Pancreas (tissue), 10 donors: ENCODE data around the gene HEMK1. TPM values are rescaled to one million over a fixed set of nuclear protein-coding genes. Genes with fewer than 3 reads are reported as not detected.

ENCODE experiments used
- ATAC-seq, 4 donors: fragments of 200-7000 bp; cut with Tn5 transposase; one replicate each; pipeline versions ENCODE4 v1.8.0 to v1.9.1; 2020; ENCODE audit warnings: mild to moderate bottlenecking in 4 of 4, moderate library complexity in 4 of 4
- DNase-seq, 6 donors: peaks; one replicate each; pipeline ENCODE4 v3.0.0-alpha.2; 2020
- FAIRE-seq: peaks from 2 replicates; lab custom pipeline; 2012; peaks lifted over from hg19 to GRCh38; lab: Jason Lieb, UNC
- H3K27ac ChIP-seq, 4 donors: fragments of 200-600 bp; sonication (generic); 1 replicate in 3 of 4; 2 replicates in 1 of 4; pipeline versions ENCODE4 v1.5.0 to v1.8.0; 2020
- H3K27me3 ChIP-seq, 4 donors: fragments of 200-600 bp; one replicate each; pipeline ENCODE4 v1.8.0; 2021
- H3K36me3 ChIP-seq, 3 donors: fragments of 200-600 bp; sonication (generic) in 1 of 3; one replicate each; pipeline versions ENCODE4 v1.5.0 to v1.8.0; 2020 to 2021
- H3K4me1 ChIP-seq, 3 donors: fragments of 200-600 bp; one replicate each; pipeline ENCODE4 v1.8.0; 2021
- H3K4me3 ChIP-seq, 4 donors: fragments of 200-600 bp; sonication (generic) in 2 of 4; one replicate each; pipeline versions ENCODE4 v1.5.0 to v1.8.0; 2020 to 2021
- H3K9me3 ChIP-seq, 4 donors: fragments of 200-600 bp; one replicate each; pipeline ENCODE4 v1.8.0; 2021
- WGBS, 2 donors: extraction: QIAGEN DNeasy Blood & Tissue Kit; methylation state at CpG; one replicate each; pipeline ENCODE4 v1.1.7; 2013; 5-methylcytosine and 5-hydroxymethylcytosine counted together
- intact Hi-C, 3 donors: fragments of 100-400 bp; cut with DNase I; formaldehyde crosslinking; loops; one replicate each; pipeline versions ENCODE4 v1.11.1 to v1.14.2; 2022
- polyA plus RNA-seq, 2 donors: library from polyadenylated mRNA; stranded (reverse); fragments of 200-250 nt; gene quantifications; one replicate each; pipeline ENCODE4 v1.2.3, GENCODE V29; 2013
- total RNA-seq, 6 donors: library from RNA; stranded (reverse); fragmentation: NEBNext Ultra II Directional in 4 of 6; extraction: Animal tissue kit (Norgen Biotek cat#: 25700) in 4 of 6; gene quantifications; one replicate each; pipeline versions ENCODE4 v1.2.1 to v1.2.4, GENCODE V29; 2021 to 2023
- TF ChIP-seq, protein P1 (sequence below), 4 donors: fragments of 200-600 bp; sonication (generic) in 3 of 4; IDR thresholded peaks; one replicate each; pipeline versions ENCODE4 v1.5.0 to v1.8.0; 2021; ENCODE audit warnings: antibody characterized with exemption in 4 of 4
- donor health status: healthy with polysubstance abuse.
- donor health status: DM: no; HTN: no; CAD: no; lungs with moderate emphysema.
- donor health status: DM: no; HTN: no; CAD: no.
- donor health status: control.
- donor health status: control.
- donor health status: Bipolar disorder and iron deficiency.
- donor health status: DM: yes; HTN: yes; CAD: no.
- donor health status: DM: no; HTN: no; CAD: no.
- donor health status: DM: no; HTN: no; CAD: no.
- donor health status: DM: yes; HTN: yes; CAD: no.

The HEMK1 gene
- total and polyA plus RNA-seq, 8 donors, result 9.6 to 21.8 (median 12.5) TPM

DNA sequence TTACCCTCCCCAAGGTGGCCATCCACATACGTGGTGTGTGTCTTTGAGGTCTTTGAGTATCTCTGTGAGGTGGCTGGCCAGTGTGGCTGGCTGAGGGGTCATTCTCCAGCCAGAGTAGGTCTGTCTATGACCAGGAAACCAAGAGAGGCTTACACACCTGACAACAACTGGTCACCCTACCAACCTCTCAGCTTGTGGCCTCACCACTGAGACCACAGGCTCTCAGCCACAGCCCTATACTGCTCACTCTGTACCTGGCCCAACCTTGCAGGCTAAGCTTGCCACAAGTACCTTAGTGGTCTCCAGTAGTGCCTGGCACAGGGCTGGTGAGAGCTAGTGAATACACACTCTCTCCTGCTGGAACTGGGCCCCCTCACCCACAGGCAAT is 5.1 kb downstream of the HEMK1 start:
- intact Hi-C loops, result no loop called here

DNA sequence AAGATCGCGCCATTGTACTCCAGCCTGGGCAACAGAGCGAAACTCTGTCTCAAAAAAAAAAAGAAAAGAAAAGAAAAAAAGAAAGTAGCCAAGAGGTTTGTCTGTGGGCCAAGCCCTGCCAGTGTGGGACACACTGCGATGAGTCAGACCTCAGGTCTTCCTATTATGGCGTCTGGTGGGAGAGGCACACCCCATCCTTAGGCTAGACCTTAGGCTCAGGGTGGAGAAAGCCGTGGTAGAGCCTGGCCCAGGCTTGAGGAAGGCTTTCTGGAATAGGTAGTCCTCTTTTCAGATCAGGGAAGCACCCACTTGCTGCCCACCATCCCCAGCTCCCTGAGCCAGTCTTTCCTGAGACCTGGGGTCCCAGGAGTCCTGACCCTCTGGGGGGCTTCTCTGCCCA is 6.0 kb downstream of the HEMK1 start:
- FAIRE-seq, result no peak

More for the DNA sequence above, 5.1 kb downstream of the HEMK1 start:
- FAIRE-seq (no peak), DNase-seq (peak in 1 of 6 donors; percentile 38), ATAC-seq (no peak)
- Histone ChIP-seq H3K27me3 (no peaks in the 10 kb centered on the region), H3K36me3 (peaks cover 0 to 2% (median 0%) of the 10 kb centered on the region in 3 donors), H3K4me3 (no peak overlapping the region), H3K4me1 (peaks cover 0 to 13% (median 6%) of the 10 kb centered on the region in 3 donors), H3K9me3 (no peaks in the 10 kb centered on the region), H3K27ac (no peak overlapping the region)
- TF ChIP-seq, protein P1, sequence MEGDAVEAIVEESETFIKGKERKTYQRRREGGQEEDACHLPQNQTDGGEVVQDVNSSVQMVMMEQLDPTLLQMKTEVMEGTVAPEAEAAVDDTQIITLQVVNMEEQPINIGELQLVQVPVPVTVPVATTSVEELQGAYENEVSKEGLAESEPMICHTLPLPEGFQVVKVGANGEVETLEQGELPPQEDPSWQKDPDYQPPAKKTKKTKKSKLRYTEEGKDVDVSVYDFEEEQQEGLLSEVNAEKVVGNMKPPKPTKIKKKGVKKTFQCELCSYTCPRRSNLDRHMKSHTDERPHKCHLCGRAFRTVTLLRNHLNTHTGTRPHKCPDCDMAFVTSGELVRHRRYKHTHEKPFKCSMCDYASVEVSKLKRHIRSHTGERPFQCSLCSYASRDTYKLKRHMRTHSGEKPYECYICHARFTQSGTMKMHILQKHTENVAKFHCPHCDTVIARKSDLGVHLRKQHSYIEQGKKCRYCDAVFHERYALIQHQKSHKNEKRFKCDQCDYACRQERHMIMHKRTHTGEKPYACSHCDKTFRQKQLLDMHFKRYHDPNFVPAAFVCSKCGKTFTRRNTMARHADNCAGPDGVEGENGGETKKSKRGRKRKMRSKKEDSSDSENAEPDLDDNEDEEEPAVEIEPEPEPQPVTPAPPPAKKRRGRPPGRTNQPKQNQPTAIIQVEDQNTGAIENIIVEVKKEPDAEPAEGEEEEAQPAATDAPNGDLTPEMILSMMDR (IDR thresholded peaks at IDR 0.05), result no peak
- 85 to 89% methylated on average over 1 of the region's 1 CpG for WGBS, 2 donors

DNA sequence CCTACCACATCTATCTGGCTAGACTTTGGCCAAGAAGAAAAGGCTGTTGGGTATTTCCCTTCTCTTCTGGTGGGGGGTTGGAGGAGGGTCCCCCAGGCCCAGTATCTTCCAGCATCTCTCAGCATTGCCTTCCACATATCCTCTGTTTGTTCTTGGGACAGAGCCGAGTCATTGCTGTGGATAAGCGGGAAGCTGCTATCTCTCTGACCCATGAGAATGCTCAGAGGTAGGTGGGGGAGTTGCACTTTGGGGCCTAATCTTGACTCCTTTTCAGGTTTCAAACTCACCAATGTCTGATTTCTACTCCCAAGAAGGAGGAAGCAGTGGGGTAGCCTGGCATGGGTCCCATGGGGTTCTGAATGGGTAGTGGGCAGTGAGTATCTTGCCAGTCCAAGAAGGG is 8.0 kb downstream of the HEMK1 start:
- Histone ChIP-seq H3K27ac (no peak overlapping the region), H3K27me3 (no peaks in the 10 kb centered on the region), H3K4me3 (no peak overlapping the region), H3K36me3 (peaks cover 0 to 7% (median 0%) of the 10 kb centered on the region in 3 donors), H3K9me3 (no peaks in the 10 kb centered on the region), H3K4me1 (peaks cover 0 to 5% (median 0%) of the 10 kb centered on the region in 3 donors)
- FAIRE-seq (no peak), ATAC-seq (no peak), DNase-seq (no peak)
- intact Hi-C loops, result no loop called here
- TF ChIP-seq, protein P1 (IDR thresholded peaks at IDR 0.05), result no peak
- WGBS, 2 donors, result 95% methylated on average over 2 of the region's 2 CpGs

More for the DNA sequence above, 6.0 kb downstream of the HEMK1 start:
- peak in 1 of 6 donors; percentile 18 for DNase-seq
- Histone ChIP-seq H3K4me1 (peaks cover 0 to 8% (median under 1%) of the 10 kb centered on the region in 3 donors), H3K36me3 (peaks cover 0 to 7% (median 0%) of the 10 kb centered on the region in 3 donors), H3K9me3 (no peaks in the 10 kb centered on the region), H3K27ac (no peak overlapping the region), H3K4me3 (no peak overlapping the region), H3K27me3 (no peaks in the 10 kb centered on the region)
- TF ChIP-seq, protein P1 (IDR thresholded peaks at IDR 0.05), result no peak
- intact Hi-C loops, result no loop called here
- 95% methylated on average over 6 of the region's 6 CpGs for WGBS, 2 donors
- no peak for ATAC-seq

DNA sequence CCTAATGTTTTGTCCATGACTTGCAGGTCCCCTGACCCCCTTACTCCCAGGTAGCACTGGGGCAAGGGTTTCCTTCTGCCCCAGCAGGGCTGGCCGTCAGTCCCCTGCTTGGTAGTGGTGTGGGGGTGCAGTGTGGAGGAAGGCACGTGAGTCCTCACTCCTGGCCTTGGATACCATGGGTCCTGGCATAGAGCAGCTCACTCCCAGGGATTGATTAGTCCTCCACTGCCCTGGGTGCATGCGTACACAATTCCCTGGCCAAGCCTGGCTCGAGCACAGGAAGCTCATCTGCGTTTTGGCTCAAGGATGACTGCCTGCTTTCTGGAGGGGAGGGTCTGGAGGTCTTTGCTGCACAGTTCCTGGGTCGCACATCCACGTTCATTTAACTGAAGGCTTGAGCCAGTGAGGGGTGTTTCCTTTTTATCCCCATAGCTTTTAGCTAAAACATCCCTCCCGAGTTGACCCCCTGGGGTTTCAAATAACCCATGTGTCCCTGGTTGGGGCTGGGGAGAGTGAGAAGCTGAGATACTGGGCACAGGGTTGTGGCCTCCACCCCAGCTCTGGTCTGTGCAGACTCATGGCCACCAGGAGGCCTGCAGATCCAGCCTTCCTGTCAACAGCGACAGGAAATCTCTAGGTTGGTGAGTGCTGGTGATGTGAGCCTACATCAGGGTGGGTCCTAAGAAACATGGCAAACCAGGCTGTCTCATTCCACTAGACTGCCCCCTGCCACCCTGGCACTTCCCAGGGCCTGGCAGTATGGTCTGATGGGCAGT is 11.5 kb downstream of the HEMK1 start:
- no peak overlapping the region for H3K4me3 ChIP-seq
- WGBS, 2 donors, result 56 to 59% methylated on average over 9 of the region's 9 CpGs
- TF ChIP-seq, protein P1 (IDR thresholded peaks at IDR 0.05), result no peak
- ATAC-seq (peak in 2 of 4 donors; percentile 56 to 61), FAIRE-seq (no peak), DNase-seq (peak in 2 of 6 donors; percentile 45 to 53)
- H3K4me1 ChIP-seq, result peaks cover 0 to 15% (median 0%) of the 10 kb centered on the region in 3 donors
- intact Hi-C loops, result no loop called here
- H3K36me3 ChIP-seq, result peaks cover 0 to 7% (median 0%) of the 10 kb centered on the region in 3 donors
- H3K9me3 ChIP-seq, result no peaks in the 10 kb centered on the region
- no peaks in the 10 kb centered on the region for H3K27me3 ChIP-seq
- no peak overlapping the region for H3K27ac ChIP-seq

DNA sequence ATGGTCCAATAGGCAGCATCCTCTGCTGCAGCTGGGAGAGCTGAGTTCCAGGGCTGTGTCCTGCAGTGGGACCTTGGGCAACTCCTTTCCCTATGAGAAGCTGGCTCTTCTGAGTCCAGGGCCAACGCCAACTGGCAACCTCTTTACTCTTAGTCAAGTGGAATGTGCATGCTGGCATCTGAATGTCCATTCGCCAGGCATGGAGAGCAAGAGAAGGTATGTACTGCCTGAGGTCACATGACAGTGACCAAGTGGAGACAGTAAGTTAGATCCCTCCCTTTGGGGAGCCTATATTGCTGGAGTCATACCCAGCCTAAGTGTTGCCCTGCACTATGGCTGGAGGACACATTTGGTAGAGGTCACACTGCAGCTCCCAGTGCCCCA is 12.1 kb downstream of the HEMK1 start:
- TF ChIP-seq, protein P1 (IDR thresholded peaks at IDR 0.05), result no peak
- no peak for DNase-seq
- peaks cover 0 to 7% (median 0%) of the 10 kb centered on the region in 3 donors for H3K36me3 ChIP-seq
- ATAC-seq, result no peak
- FAIRE-seq, result no peak
- H3K9me3 ChIP-seq, result no peaks in the 10 kb centered on the region
- no peaks in the 10 kb centered on the region for H3K27me3 ChIP-seq
- H3K27ac ChIP-seq, result no peak overlapping the region
- intact Hi-C loops, result no loop called here
- peaks cover 0 to 15% (median 0%) of the 10 kb centered on the region in 3 donors for H3K4me1 ChIP-seq
- no peak overlapping the region for H3K4me3 ChIP-seq
- 91 to 100% methylated on average over 2 of the region's 2 CpGs for WGBS, 2 donors
